Ishikawa (cell line): ENCODE results near the gene TFB2M.

Source experiments
- CEBPB ChIP-seq: IDR thresholded peaks from 2 replicates; pipeline ENCODE4 v1.6.1; 2012
- CREB1 ChIP-seq: IDR thresholded peaks from 2 replicates; pipeline ENCODE4 v1.6.1; 2012; ENCODE audit warnings: low read depth
- NFIC ChIP-seq: IDR thresholded peaks from 2 replicates; pipeline ENCODE4 v1.6.1; 2012
- RAD21 ChIP-seq: IDR thresholded peaks from 2 replicates; pipeline ENCODE4 v1.6.1; 2012; ENCODE audit warnings: low read depth
- TAF1 ChIP-seq: IDR thresholded peaks from 2 replicates; pipeline ENCODE4 v1.6.1; 2012; ENCODE audit warnings: low read depth, mild to moderate bottlenecking
- TCF12 ChIP-seq: IDR thresholded peaks from 2 replicates; pipeline ENCODE4 v1.6.1; 2012; ENCODE audit warnings: low read depth
- TF ChIP-seq, protein P1 (sequence below): IDR thresholded peaks from 2 replicates; pipeline ENCODE4 v1.6.1; 2012
- TF ChIP-seq, protein P2 (sequence below): IDR thresholded peaks from 2 replicates; pipeline ENCODE4 v1.6.1; 2012; ENCODE audit warnings: low read depth, mild to moderate bottlenecking

DNA sequence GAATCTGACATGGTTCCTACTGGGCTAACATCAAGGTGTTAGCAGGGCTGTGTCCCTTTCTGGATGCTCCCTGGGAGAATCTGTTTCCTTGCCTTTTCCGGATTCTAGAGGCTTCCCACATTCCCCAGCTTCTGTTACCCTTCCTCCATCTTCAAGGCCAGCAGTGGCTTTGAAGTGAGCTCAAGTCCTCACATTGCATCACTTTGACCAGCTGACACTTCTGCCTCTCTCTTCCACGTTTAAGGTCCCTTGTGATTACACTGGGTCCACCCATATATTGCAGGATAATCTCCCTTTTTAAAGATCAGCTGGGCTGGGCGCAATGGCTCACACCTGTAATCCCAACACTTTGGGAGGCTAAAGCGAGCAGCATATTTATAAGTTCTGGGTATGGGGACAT is 33.3 kb upstream of the TFB2M start:
- TF ChIP-seq CEBPB, result no peak
- TF ChIP-seq, protein P1, sequence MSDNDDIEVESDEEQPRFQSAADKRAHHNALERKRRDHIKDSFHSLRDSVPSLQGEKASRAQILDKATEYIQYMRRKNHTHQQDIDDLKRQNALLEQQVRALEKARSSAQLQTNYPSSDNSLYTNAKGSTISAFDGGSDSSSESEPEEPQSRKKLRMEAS, result no peak
- no peak for TF ChIP-seq NFIC
- TF ChIP-seq RAD21, result no peak
- no peak for TF ChIP-seq CREB1
- no peak for TF ChIP-seq TAF1
- TF ChIP-seq TCF12, result no peak
- TF ChIP-seq, protein P2, sequence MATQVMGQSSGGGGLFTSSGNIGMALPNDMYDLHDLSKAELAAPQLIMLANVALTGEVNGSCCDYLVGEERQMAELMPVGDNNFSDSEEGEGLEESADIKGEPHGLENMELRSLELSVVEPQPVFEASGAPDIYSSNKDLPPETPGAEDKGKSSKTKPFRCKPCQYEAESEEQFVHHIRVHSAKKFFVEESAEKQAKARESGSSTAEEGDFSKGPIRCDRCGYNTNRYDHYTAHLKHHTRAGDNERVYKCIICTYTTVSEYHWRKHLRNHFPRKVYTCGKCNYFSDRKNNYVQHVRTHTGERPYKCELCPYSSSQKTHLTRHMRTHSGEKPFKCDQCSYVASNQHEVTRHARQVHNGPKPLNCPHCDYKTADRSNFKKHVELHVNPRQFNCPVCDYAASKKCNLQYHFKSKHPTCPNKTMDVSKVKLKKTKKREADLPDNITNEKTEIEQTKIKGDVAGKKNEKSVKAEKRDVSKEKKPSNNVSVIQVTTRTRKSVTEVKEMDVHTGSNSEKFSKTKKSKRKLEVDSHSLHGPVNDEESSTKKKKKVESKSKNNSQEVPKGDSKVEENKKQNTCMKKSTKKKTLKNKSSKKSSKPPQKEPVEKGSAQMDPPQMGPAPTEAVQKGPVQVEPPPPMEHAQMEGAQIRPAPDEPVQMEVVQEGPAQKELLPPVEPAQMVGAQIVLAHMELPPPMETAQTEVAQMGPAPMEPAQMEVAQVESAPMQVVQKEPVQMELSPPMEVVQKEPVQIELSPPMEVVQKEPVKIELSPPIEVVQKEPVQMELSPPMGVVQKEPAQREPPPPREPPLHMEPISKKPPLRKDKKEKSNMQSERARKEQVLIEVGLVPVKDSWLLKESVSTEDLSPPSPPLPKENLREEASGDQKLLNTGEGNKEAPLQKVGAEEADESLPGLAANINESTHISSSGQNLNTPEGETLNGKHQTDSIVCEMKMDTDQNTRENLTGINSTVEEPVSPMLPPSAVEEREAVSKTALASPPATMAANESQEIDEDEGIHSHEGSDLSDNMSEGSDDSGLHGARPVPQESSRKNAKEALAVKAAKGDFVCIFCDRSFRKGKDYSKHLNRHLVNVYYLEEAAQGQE, result no peak
